Stimulated activated naive CD8-positive, alpha-beta T cell treated with anti-CD3 and anti-CD28 coated beads, Interleukin-15, Interleukin-2, amounts not matched to agents 100 ng/mL and 50 ng/mL, for 24 hours (primary cell): Measurements from ENCODE around the gene SPDL1.
"Not testable (repeated sequence)": the region's sequence is repeated elsewhere in the genome, so short reads cannot be mapped to it uniquely, and the experiment has no call there.

Experiments
- H3K27ac Mint-ChIP-seq: one replicate; pipeline ENCODE4 v1.8.0; 2021; ENCODE audit warnings: mild to moderate bottlenecking, mixed read lengths
- H3K27me3 Mint-ChIP-seq: one replicate; pipeline ENCODE4 v1.8.0; 2021; ENCODE audit warnings: mixed read lengths
- H3K36me3 Mint-ChIP-seq: one replicate; pipeline ENCODE4 v1.8.0; 2021; ENCODE audit warnings: low read depth, mixed read lengths
- H3K4me1 Mint-ChIP-seq: one replicate; pipeline ENCODE4 v1.8.0; 2021; ENCODE audit warnings: low read depth, mixed read lengths
- H3K4me3 Mint-ChIP-seq: one replicate; pipeline ENCODE4 v1.8.0; 2021; ENCODE audit warnings: mild to moderate bottlenecking, mixed read lengths
- H3K9me3 Mint-ChIP-seq: one replicate; pipeline ENCODE4 v1.8.0; 2021; ENCODE audit warnings: mixed read lengths

Gene SPDL1

GRCh38 chr5:169591636-169592035 is 8.1 kb downstream of the SPDL1 start:
- Mint-ChIP-seq H3K9me3 (no peaks in the 10 kb centered on the region), H3K4me1 (peaks cover 6% of the 10 kb centered on the region), H3K27ac (no peak overlapping the region), H3K27me3 (no peaks in the 10 kb centered on the region), H3K36me3 (peaks cover 82% of the 10 kb centered on the region), H3K4me3 (no peak overlapping the region)

- H3K4me1 Mint-ChIP-seq = no peaks in the 10 kb centered on the region
- H3K4me3 Mint-ChIP-seq = no peak overlapping the region
- no peaks in the 10 kb centered on the region for H3K9me3 Mint-ChIP-seq
- no peak overlapping the region for H3K27ac Mint-ChIP-seq
- no peaks in the 10 kb centered on the region for H3K27me3 Mint-ChIP-seq
- H3K36me3 Mint-ChIP-seq = peaks cover 91% of the 10 kb centered on the region
These were observed 9.5 kb downstream of the SPDL1 start for GRCh38 chr5:169592937-169593650.

DNA sequence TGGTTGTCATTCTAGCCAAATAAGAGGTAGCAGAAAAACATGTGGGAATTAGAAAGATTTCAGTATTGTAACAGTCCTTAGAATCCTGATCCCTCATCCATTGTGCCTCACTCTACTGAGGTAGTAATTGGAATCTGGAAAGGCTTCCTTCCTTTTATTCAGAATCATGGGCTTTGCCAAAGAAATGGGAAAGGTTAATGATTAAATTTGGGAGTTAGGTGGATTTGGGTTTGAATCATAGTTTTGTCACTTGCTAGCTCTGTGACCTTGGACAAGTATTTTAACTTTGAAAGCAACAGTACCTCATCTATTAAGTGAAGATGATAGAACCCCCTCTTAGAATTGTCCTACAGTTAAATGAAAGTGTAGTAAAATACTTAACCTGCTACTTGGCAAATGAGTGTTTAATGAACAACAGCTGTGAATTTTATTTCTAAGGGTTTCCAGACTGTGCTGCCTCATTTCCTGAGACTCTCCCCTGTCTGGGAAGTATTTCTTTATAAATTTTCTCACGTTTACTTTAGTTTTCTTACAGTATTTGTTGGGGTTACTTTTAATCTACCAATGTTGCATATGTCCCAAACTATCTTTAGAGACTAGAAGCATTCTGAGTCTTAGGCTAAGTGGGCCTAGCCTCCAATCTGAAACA is 11.7 kb downstream of the SPDL1 start:
- H3K4me1 Mint-ChIP-seq = no peaks in the 10 kb centered on the region
- H3K27me3 Mint-ChIP-seq = no peaks in the 10 kb centered on the region
- H3K9me3 Mint-ChIP-seq = no peaks in the 10 kb centered on the region
- H3K4me3 Mint-ChIP-seq = no peak overlapping the region
- H3K27ac Mint-ChIP-seq = no peak overlapping the region
- H3K36me3 Mint-ChIP-seq = peaks cover 84% of the 10 kb centered on the region

DNA sequence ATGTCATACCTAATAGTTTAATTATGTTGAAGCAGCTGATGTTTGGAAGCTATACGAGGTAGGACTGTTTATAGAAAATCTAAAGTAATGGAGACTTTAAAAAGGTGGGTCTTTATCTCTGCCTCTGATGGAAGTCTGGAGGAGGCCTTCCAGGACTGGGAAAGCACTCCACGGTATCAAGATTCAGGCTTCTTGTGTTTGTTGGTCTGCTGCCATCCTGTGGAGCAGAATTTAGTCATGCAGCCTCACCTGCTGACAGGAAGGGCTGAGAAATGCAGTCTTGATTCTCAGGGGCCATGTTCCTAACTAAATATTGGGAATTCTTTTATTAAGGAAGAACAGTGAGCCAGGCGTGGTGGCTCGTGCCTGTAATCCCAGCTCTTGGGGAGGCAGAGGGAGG is 15.9 kb downstream of the SPDL1 start:
- H3K27me3 Mint-ChIP-seq = no peaks in the 10 kb centered on the region
- H3K9me3 Mint-ChIP-seq = no peaks in the 10 kb centered on the region
- H3K4me3 Mint-ChIP-seq = no peak overlapping the region
- H3K36me3 Mint-ChIP-seq = peaks cover 89% of the 10 kb centered on the region
- H3K27ac Mint-ChIP-seq = no peak overlapping the region
- H3K4me1 Mint-ChIP-seq = no peaks in the 10 kb centered on the region

GRCh38 chr5:169602535-169602934 is 19.0 kb downstream of the SPDL1 start:
- H3K27me3 Mint-ChIP-seq = peaks cover 11% of the 10 kb centered on the region
- no peaks in the 10 kb centered on the region for H3K4me1 Mint-ChIP-seq
- no peak overlapping the region for H3K4me3 Mint-ChIP-seq
- H3K27ac Mint-ChIP-seq = no peak overlapping the region
- H3K36me3 Mint-ChIP-seq = peaks cover 75% of the 10 kb centered on the region
- H3K9me3 Mint-ChIP-seq = no peaks in the 10 kb centered on the region

DNA sequence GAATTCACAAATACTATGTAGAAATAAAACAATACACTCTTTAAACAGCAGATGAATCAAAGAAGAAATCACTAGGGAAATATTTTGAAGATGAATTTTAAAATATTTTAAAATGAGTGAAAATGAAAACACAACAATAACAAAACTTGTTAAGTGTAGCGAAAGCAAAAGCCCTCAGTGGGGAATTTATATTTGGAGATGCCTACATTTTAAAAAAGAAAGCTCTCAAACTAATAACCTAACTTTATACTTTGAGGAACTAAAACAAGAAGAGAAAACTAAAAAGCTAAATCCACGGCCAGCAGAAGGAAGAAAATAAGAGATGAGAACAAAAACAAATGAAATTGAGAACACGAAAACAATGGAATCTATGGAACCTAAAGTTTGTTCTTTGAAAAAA is 22.7 kb downstream of the SPDL1 start:
- Mint-ChIP-seq H3K9me3 (peaks cover 5% of the 10 kb centered on the region), H3K4me1 (no peaks in the 10 kb centered on the region), H3K27ac (peak overlapping the region; percentile 34), H3K27me3 (peaks cover 14% of the 10 kb centered on the region), H3K36me3 (peaks cover 46% of the 10 kb centered on the region), H3K4me3 (no peak overlapping the region)

DNA sequence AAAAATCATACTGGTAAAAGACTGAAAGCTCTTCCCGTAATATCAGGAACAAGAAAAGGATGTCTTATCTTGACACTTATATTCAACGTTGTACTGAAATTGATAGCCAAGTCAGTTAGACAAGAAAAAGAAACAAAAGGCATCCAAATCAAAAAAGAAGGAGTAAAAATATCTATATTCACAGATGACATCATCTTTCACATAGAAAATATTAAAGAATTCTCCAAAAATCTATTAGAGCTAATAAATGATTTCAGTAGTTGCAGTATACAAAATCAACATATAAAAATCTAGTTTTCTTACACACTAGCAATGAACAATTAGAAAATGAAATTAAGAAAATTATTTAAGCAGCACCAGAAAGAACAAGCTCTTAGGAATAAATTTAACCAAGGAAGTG is 24.3 kb downstream of the SPDL1 start:
- H3K27ac Mint-ChIP-seq = no peak overlapping the region
- H3K36me3 Mint-ChIP-seq = peaks cover 30% of the 10 kb centered on the region
- peaks cover 5% of the 10 kb centered on the region for H3K9me3 Mint-ChIP-seq
- no peak overlapping the region for H3K4me3 Mint-ChIP-seq
- peaks cover 24% of the 10 kb centered on the region for H3K27me3 Mint-ChIP-seq
- H3K4me1 Mint-ChIP-seq = no peaks in the 10 kb centered on the region

DNA sequence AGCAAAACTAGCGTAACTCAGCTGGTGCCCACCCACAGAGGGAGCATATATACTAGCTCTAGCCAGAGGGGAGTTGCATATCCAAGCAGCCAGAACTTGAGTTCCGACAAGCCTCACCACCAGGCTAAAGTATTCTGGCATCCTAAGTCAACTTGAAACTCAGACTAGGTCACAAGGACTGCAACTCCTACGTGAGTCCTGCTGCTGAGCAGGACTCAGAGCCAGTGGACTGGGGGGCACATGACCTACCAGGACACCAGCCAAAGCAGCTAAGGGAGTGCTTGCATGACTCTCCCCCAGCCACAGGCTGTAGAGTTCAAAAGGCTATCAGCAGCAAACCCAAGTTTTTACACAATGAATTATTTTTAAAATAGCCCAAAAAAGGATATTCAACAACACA is 26.1 kb downstream of the SPDL1 start:
- peaks cover 29% of the 10 kb centered on the region for H3K27me3 Mint-ChIP-seq
- no peak overlapping the region for H3K27ac Mint-ChIP-seq
- no peaks in the 10 kb centered on the region for H3K4me1 Mint-ChIP-seq
- H3K4me3 Mint-ChIP-seq = no peak overlapping the region
- H3K36me3 Mint-ChIP-seq = peaks cover 16% of the 10 kb centered on the region
- H3K9me3 Mint-ChIP-seq = peaks cover 5% of the 10 kb centered on the region

DNA sequence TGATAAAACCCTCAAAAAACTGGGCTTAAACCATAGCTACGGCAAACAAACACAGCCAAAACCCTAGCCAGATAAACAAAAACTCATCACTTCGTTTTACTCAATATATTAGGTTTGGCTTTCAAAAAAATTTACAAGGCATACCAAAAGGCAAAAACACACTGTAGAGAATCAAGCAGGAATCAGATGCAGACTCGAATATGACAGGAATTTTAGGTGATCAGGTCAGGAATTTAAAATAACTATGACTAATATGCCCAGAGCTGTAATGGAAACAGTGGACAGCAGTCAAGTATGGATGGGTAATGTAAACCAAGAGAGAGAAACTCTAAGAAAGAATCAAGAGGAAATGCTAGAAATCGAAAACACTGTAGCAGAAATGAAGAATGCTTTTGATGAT is 27.0 kb downstream of the SPDL1 start:
- Mint-ChIP-seq H3K9me3 (peaks cover 5% of the 10 kb centered on the region), H3K36me3 (peaks cover 10% of the 10 kb centered on the region), H3K27ac (no peak overlapping the region), H3K4me1 (no peaks in the 10 kb centered on the region), H3K27me3 (peaks cover 29% of the 10 kb centered on the region), H3K4me3 (no peak overlapping the region)

- Mint-ChIP-seq H3K27ac (no peak overlapping the region), H3K4me3 (no peak overlapping the region), H3K4me1 (no peaks in the 10 kb centered on the region), H3K9me3 (peaks cover 11% of the 10 kb centered on the region), H3K27me3 (peaks cover 18% of the 10 kb centered on the region), H3K36me3 (no peaks in the 10 kb centered on the region)
These were observed 32.0 kb downstream of the SPDL1 start for GRCh38 chr5:169615561-169615960.

DNA sequence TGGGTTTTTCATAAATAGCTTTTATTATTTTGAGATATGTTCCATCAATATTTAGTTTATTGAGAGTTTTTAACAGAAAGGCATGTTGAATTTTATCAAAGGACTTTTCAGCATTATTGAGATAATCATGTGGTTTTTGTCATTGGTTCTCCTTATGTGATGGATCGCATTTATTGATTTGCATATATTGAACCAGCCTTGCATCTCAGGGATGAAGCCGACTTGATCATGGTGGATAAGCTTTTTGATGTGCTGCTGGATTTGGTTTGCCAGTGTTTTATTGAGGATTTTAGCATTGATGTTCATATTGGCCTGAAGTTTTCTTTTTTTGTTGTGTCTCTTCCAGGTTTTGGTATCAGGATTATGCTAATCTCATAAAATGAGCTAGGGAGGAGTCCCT is 40.7 kb downstream of the SPDL1 start:
- not testable (repeated sequence) for H3K4me3 Mint-ChIP-seq, H3K4me1 Mint-ChIP-seq, H3K9me3 Mint-ChIP-seq, H3K36me3 Mint-ChIP-seq, H3K27ac Mint-ChIP-seq, H3K27me3 Mint-ChIP-seq

- no peak overlapping the region for H3K4me3 Mint-ChIP-seq
- no peaks in the 10 kb centered on the region for H3K36me3 Mint-ChIP-seq
- peaks cover 4% of the 10 kb centered on the region for H3K27me3 Mint-ChIP-seq
- H3K27ac Mint-ChIP-seq = no peak overlapping the region
- H3K9me3 Mint-ChIP-seq = no peaks in the 10 kb centered on the region
- H3K4me1 Mint-ChIP-seq = peaks cover 4% of the 10 kb centered on the region
These were observed 43.2 kb downstream of the SPDL1 start for GRCh38 chr5:169626779-169627178.

DNA sequence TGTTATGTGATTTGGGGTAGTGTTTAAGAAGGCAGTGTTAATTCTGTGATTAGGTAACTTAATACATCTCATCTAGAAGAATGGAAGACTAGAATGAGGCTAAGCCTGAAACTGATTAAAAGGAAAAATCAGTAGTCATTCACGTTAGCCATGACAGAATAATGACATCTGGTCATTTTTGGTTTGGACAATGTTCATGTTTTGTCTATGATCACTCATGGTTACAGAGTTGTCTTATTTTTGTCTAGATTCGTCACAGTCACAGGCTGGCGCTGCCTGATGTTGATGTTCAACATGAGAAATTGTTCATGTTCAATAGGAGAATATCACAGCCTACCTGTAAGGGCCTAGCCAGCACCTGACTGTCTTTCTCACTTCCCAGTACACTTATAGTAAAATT is 44.0 kb downstream of the SPDL1 start:
- no peaks in the 10 kb centered on the region for H3K36me3 Mint-ChIP-seq
- no peaks in the 10 kb centered on the region for H3K9me3 Mint-ChIP-seq
- peaks cover 4% of the 10 kb centered on the region for H3K27me3 Mint-ChIP-seq
- no peak overlapping the region for H3K27ac Mint-ChIP-seq
- peaks cover 4% of the 10 kb centered on the region for H3K4me1 Mint-ChIP-seq
- H3K4me3 Mint-ChIP-seq = no peak overlapping the region

GRCh38 chr5:169628892-169629291 is 45.3 kb downstream of the SPDL1 start:
- Mint-ChIP-seq H3K27me3 (peaks cover 4% of the 10 kb centered on the region), H3K9me3 (no peaks in the 10 kb centered on the region), H3K4me3 (no peak overlapping the region), H3K4me1 (peaks cover 4% of the 10 kb centered on the region), H3K36me3 (no peaks in the 10 kb centered on the region), H3K27ac (no peak overlapping the region)

GRCh38 chr5:169629847-169630548 is 46.4 kb downstream of the SPDL1 start:
- Mint-ChIP-seq H3K4me3 (no peak overlapping the region), H3K27ac (no peak overlapping the region), H3K4me1 (peaks cover 4% of the 10 kb centered on the region), H3K27me3 (peaks cover 7% of the 10 kb centered on the region), H3K9me3 (peaks cover 5% of the 10 kb centered on the region), H3K36me3 (no peaks in the 10 kb centered on the region)
